GM10847 (cell line): ENCODE measurements around the gene MGMT.

Source experiments
- POLR2A ChIP-seq: IDR thresholded peaks from 2 replicates; pipeline ENCODE4 v1.6.1; 2011; ENCODE audit not compliant: insufficient read length; ENCODE audit errors: extremely low read depth

The MGMT gene

DNA sequence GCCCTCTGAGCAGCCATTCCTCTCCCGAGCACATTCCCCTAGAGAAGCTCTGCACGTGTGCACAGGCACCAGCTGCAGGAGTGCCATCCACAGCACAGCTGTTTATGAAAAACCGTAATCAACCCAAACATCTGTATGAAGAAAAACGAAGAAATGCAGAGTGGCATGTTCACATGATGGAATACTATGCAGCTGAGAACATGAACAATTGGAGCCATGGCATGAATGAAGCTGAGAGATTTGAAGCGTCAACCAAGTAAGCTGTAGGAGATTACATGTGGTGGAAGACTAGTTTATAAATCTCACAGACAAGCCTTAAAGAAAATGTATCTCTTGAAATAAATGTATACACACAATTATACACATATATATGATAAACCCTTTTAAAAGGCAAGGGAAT is 320.5 kb downstream of the MGMT start:
- no peak for TF ChIP-seq POLR2A

DNA sequence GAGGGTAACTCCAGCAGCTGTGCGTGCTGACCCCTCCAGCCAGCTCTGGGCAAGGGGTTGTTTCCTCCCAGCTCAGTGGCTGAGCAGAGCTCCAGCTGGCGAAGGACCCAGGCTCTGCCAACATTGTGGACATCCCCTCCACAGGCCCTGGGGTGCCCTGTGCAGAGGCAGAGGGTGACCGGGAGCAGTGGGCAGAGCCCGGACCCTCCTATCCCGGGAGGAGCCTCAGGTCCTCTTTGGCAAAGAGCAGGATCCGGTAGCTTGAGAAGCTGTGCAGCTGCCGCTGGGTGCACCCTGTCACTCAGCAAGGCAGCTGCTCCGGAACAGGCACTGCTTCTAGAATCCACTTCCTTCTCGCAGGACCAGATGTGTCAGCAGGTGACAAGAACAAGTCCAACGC is 321.2 kb downstream of the MGMT start:
- no peak for TF ChIP-seq POLR2A

- TF ChIP-seq POLR2A, result no peak
These were observed 323.8 kb downstream of the MGMT start for GRCh38 chr10:129790715-129791446.

GRCh38 chr10:129792141-129792540 is 325.1 kb downstream of the MGMT start:
- no peak for TF ChIP-seq POLR2A

- no peak for TF ChIP-seq POLR2A
These were observed 325.8 kb downstream of the MGMT start for GRCh38 chr10:129792864-129793263.

GRCh38 chr10:129793479-129793878 is 326.4 kb downstream of the MGMT start:
- no peak for TF ChIP-seq POLR2A

DNA sequence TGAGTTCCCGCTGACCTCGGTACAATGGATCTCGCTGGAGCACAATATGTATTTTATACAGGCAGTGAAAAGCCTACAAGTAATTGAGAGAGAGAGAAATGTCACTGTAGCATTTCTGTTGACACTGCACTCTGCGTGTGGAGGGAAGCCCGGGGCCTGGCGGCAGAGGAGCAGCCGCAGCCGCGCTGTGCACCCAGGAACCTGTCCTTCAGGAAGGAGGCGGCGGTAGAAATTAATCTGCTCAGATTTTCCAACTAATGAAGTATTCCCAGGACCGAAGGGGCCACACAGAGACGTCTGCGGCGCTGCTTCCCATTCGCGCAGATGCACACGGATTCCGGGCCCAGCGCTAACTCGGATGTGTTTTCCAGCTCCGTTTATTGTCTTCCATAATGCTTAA is 327.0 kb downstream of the MGMT start:
- no peak for TF ChIP-seq POLR2A

- no peak for TF ChIP-seq POLR2A
These were observed 329.8 kb downstream of the MGMT start for GRCh38 chr10:129796710-129797420.

DNA sequence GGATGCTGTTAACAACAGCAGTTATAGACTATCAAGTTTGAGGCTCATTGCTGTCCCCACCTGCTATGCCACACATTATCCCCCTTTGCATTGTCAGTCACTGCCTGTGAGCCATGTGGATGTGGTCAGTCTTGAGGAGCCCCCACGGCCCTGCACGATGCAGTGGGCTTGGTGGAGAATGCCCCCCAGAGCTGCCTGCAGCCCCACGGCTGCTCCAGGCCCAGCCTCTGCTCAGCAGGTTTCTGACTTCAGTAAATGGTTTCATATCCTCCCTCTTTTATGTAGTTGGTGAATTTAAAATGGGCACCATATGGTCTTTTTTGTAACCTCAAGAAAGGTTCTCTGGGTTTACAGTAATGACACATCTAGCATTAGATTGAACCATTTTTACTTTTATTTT is 332.9 kb downstream of the MGMT start:
- no peak for TF ChIP-seq POLR2A

- no peak for TF ChIP-seq POLR2A
These were observed 333.8 kb downstream of the MGMT start for GRCh38 chr10:129800796-129801340.

- no peak for TF ChIP-seq POLR2A
These were observed 340.2 kb downstream of the MGMT start for GRCh38 chr10:129807211-129807610.

- no peak for TF ChIP-seq POLR2A
These were observed 341.3 kb downstream of the MGMT start for GRCh38 chr10:129808092-129808983.

GRCh38 chr10:129809431-129809830 is 342.4 kb downstream of the MGMT start:
- no peak for TF ChIP-seq POLR2A

DNA sequence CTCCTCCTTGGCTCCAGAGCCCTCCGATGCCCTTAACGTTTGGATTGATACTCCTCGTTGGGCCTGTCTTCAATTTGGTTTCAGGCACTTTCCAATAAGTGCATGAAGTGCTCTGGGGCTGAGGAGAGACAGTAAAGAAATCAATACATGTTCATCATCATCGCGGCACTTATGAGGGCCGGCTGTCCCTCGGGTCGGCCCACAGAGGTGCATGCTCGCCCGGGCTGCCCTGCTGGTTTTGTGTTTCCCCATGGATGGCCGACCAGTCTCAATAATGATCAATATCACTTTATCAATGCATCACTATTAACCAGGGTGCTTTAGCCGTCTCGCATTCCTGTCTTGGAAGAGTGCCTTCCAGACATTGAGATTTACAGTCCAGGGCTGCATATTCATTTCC is 342.8 kb downstream of the MGMT start:
- TF ChIP-seq POLR2A, result no peak

GRCh38 chr10:129811208-129811607 is 344.2 kb downstream of the MGMT start:
- no peak for TF ChIP-seq POLR2A

DNA sequence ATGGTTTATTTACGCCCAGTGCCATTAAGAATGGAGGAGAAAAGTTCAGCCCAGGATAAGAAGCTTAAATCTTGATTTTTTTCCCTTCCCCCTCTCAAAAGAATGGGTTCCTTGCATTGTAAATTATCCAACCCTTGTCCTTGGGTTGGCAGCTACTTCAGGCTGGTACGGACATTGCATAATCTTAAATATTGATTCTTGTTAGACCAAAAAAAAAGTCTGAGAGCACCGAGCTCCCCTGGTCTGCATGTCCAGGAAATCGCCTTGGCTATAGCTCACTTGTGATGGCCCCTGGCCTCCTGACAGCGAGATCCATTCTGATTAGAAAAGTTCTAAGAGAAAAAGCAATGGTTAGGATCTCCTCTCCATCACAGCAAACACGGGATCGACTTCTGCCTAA is 345.4 kb downstream of the MGMT start:
- no peak for TF ChIP-seq POLR2A
